HepG2 (cell line): Measurements from ENCODE around the gene BZW1. TPM values are rescaled to one million over a fixed set of nuclear protein-coding genes. Genes with fewer than 3 reads are reported as not detected.

Experiments
- ATAC-seq: fragments of 200-7000 bp; cut with Tn5 transposase; 3 replicates; pipeline ENCODE4 v1.9.1; 2020; ENCODE audit warnings: mild to moderate bottlenecking, moderate library complexity
- BruUV-seq: library from RNA; stranded (reverse); fragments of 400-500 nt; replicated peaks from 2 replicates; lab custom pipeline; 2021; lab: Mats Ljungman, UMichigan
- CTCF ChIA-PET: fragments of 300-600 bp; formaldehyde crosslinking; extraction: SDS; loops from one replicate; lab custom pipeline; 2021; ENCODE audit warnings: low total read pairs, inconsistent platforms, low intra/inter-chr PET ratio; lab: Yijun Ruan, JAX
- POLR2A ChIA-PET: fragments of 350-600 bp; sonication (Branson Sonifier 250); formaldehyde crosslinking; loops from one replicate; lab custom pipeline; 2020; ENCODE audit warnings: antibody characterized with exemption, inconsistent platforms; lab: Yijun Ruan, JAX
- DNase-seq: peaks from one replicate; pipeline ENCODE4 v3.0.0-alpha.2; 2015; ENCODE audit warnings: low spot score
- FAIRE-seq: peaks from 3 replicates; lab custom pipeline; 2011; peaks lifted over from hg19 to GRCh38; lab: Jason Lieb, UNC
- H2AFZ ChIP-seq: one replicate; pipeline ENCODE4 v1.6.1; 2011; ENCODE audit warnings: low read length, inconsistent platforms
- H3K27ac ChIP-seq: fragments of 300-600 bp; 3 replicates; pipeline ENCODE4 v1.8.0; 2011; ENCODE audit warnings: mixed run types, mild to moderate bottlenecking, mixed read lengths, low read length, inconsistent platforms; ENCODE audit not compliant: insufficient read depth; ENCODE audit errors: extremely low read length
- H3K27me3 ChIP-seq, 2 experiments: fragments of 200-600 bp in 1 of 2; 2 replicates in 1 of 2; 3 replicates in 1 of 2; pipeline versions ENCODE4 v1.6.0 to v1.8.0; 2011; ENCODE audit warnings: low read length in 2 of 2, mild to moderate bottlenecking in 2 of 2, moderate library complexity in 2 of 2, inconsistent platforms in 1 of 2; ENCODE audit not compliant: insufficient read depth in 2 of 2, control insufficient read depth in 1 of 2
- H3K36me3 ChIP-seq, 2 experiments: fragments of 200-600 bp in 1 of 2; replicated peaks in 1 of 2; 2 replicates in 1 of 2; 3 replicates in 1 of 2; pipeline versions ENCODE4 v1.5.1 to v1.8.0; 2011; ENCODE audit warnings: low read length in 2 of 2, inconsistent platforms in 1 of 2; ENCODE audit not compliant: insufficient read depth in 2 of 2, control insufficient read depth in 1 of 2
- H3K4me1 ChIP-seq: 2 replicates; pipeline ENCODE4 v1.5.1; 2012; ENCODE audit warnings: low read length, inconsistent platforms; ENCODE audit not compliant: insufficient read depth
- H3K4me2 ChIP-seq: 2 replicates; pipeline ENCODE4 v1.6.0; 2011; ENCODE audit warnings: low read depth, low read length, inconsistent platforms
- H3K4me3 ChIP-seq, 3 experiments: fragments of 200-600 bp in 1 of 3; sonication (generic), shearing (Covaris generic) in 1 of 3; replicated peaks in 1 of 3; 2 replicates each; pipeline ENCODE4 v1.5.1; 2011 to 2016; ENCODE audit warnings: low read length in 3 of 3, inconsistent platforms in 2 of 3, low read depth in 2 of 3, mild to moderate bottlenecking in 2 of 3, control low read depth in 1 of 3, mixed read lengths in 1 of 3; ENCODE audit not compliant: insufficient read depth in 1 of 3
- H3K79me2 ChIP-seq: one replicate; pipeline ENCODE4 v1.6.1; 2011; ENCODE audit warnings: low read length, inconsistent platforms; ENCODE audit not compliant: insufficient read depth
- H3K9ac ChIP-seq: 2 replicates; pipeline ENCODE4 v1.6.0; 2011; ENCODE audit warnings: mild to moderate bottlenecking, low read depth, low read length, inconsistent platforms; ENCODE audit not compliant: insufficient read depth
- H3K9me3 ChIP-seq: 2 replicates; pipeline ENCODE4 v1.5.1; 2012; ENCODE audit warnings: mild to moderate bottlenecking, low read length
- H4K20me1 ChIP-seq: 2 replicates; pipeline ENCODE4 v1.6.0; 2011; ENCODE audit warnings: inconsistent platforms, mild to moderate bottlenecking, low read length, moderate library complexity; ENCODE audit not compliant: insufficient read depth
- MYNN ChIP-seq: sonication (generic); formaldehyde crosslinking; IDR thresholded peaks from 2 replicates; pipeline ENCODE4 v1.4.0; 2020; ENCODE audit warnings: mild to moderate bottlenecking, low read depth, missing genetic modification reagents
- XBP1 ChIP-seq: sonication (generic); formaldehyde crosslinking; IDR thresholded peaks from 2 replicates; pipeline ENCODE4 v1.5.0; 2020; ENCODE audit warnings: missing genetic modification reagents
- ZBTB21 ChIP-seq: sonication (generic); formaldehyde crosslinking; IDR thresholded peaks from 2 replicates; pipeline ENCODE4 v1.4.0; 2020; ENCODE audit warnings: missing genetic modification reagents
- WGBS: methylation state at CpG from one replicate; pipeline ENCODE4 v1.1.6; 2017; ENCODE audit warnings: low lambda C conversion rate; 5-methylcytosine and 5-hydroxymethylcytosine counted together
- in situ Hi-C: cut with HindIII; loops from 2 replicates; pipeline ENCODE4 v1.10.0; 2017; ENCODE audit warnings: low pct_unique_long_range_greater_than_20kb; ENCODE audit not compliant: extremely low pct_ligation_motif_present
- intact Hi-C: fragments of 100-400 bp; cut with micrococcal nuclease; formaldehyde crosslinking; loops from one replicate; pipeline ENCODE4 v1.10.0; 2022; ENCODE audit not compliant: unreplicated experiment
- polyA plus RNA-seq, 8 experiments: library from polyadenylated mRNA; depleted of rRNA in 3 of 8; stranded (reverse) in 7 of 8; unstranded in 1 of 8; fragments of >200 nt; fragmentation: Illumina TruSeq in 4 of 8; extraction: Trizol in 4 of 8; gene quantifications; 2 replicates each; pipeline versions ENCODE4 v1.2.1 to v1.2.3, GENCODE V29; 2011 to 2016; ENCODE audit warnings: low read depth in 4 of 8, missing spikeins in 1 of 8, mixed read lengths in 1 of 8; ENCODE audit not compliant: insufficient read depth in 1 of 8
- total RNA-seq, 5 experiments: library from RNA; depleted of rRNA; stranded (reverse); fragments of >200 nt; fragmentation: Illumina TruSeq; extraction: Trizol; gene quantifications; 2 replicates each; pipeline ENCODE4 v1.2.3, GENCODE V29; 2016; ENCODE audit warnings: low read depth in 1 of 5
- TF ChIP-seq, protein P1 (sequence below): sonication (generic); formaldehyde crosslinking; IDR thresholded peaks from 2 replicates; pipeline ENCODE4 v1.4.0; 2020; ENCODE audit warnings: mild to moderate bottlenecking, missing genetic modification reagents, borderline replicate concordance

The BZW1 gene
- total and polyA plus RNA-seq, 2 of the 13 experiments (the other 11 are each of a cell fraction or from before 2014, with no cell fraction given) = 106 to 384 TPM

- no peak overlapping the region for H2AFZ ChIP-seq
- POLR2A ChIA-PET = interaction anchor here (0.9 to 5.0 kb wide), 7 partner anchors 8 to 99 kb away, joined by 3 to 38 read pairs (median 13); partner anchors contain the start of gene CLK1
- H3K79me2 ChIP-seq = no peaks in the 10 kb centered on the region
- no peaks in the 10 kb centered on the region for H4K20me1 ChIP-seq
- H3K36me3 ChIP-seq = no peaks in the 10 kb centered on the region
- H3K4me3 ChIP-seq = no peak overlapping the region
- no TSS peak for BruUV-seq
- H3K9me3 ChIP-seq = no peaks in the 10 kb centered on the region
- DNase-seq (peak; percentile 34), ATAC-seq (peak; percentile 42; the same call in 2 of the 3 replicates), FAIRE-seq (no peak)
- in situ Hi-C loops = no loop called here
- no peak overlapping the region; the same call in 1 of the 2 replicates for H3K4me2 ChIP-seq
- intact Hi-C loops = loop anchor here (2.0 kb wide), 1 partner anchor 31 kb away; no protein-coding TSS in a partner anchor
- peaks cover 3 to 17% of the 10 kb centered on the region in 2 experiments; a peak in 3 of 5 replicates for H3K27me3 ChIP-seq
- H3K9ac ChIP-seq = no peak overlapping the region
- H3K4me1 ChIP-seq = peaks cover 30% of the 10 kb centered on the region
- WGBS = 17% methylated on average over 2 of the region's 2 CpGs
- CTCF ChIA-PET = no interaction called here
- no peak overlapping the region for H3K27ac ChIP-seq
- TF ChIP-seq ZBTB21 (CRISPR knock-in tag) (peak; percentile 39; the same call in 1 of the 2 replicates), MYNN (0 out of 2 replicates have a peak, but pooled peaks have one; percentile 66), XBP1 (CRISPR knock-in tag) (no peak)
- TF ChIP-seq, protein P1, sequence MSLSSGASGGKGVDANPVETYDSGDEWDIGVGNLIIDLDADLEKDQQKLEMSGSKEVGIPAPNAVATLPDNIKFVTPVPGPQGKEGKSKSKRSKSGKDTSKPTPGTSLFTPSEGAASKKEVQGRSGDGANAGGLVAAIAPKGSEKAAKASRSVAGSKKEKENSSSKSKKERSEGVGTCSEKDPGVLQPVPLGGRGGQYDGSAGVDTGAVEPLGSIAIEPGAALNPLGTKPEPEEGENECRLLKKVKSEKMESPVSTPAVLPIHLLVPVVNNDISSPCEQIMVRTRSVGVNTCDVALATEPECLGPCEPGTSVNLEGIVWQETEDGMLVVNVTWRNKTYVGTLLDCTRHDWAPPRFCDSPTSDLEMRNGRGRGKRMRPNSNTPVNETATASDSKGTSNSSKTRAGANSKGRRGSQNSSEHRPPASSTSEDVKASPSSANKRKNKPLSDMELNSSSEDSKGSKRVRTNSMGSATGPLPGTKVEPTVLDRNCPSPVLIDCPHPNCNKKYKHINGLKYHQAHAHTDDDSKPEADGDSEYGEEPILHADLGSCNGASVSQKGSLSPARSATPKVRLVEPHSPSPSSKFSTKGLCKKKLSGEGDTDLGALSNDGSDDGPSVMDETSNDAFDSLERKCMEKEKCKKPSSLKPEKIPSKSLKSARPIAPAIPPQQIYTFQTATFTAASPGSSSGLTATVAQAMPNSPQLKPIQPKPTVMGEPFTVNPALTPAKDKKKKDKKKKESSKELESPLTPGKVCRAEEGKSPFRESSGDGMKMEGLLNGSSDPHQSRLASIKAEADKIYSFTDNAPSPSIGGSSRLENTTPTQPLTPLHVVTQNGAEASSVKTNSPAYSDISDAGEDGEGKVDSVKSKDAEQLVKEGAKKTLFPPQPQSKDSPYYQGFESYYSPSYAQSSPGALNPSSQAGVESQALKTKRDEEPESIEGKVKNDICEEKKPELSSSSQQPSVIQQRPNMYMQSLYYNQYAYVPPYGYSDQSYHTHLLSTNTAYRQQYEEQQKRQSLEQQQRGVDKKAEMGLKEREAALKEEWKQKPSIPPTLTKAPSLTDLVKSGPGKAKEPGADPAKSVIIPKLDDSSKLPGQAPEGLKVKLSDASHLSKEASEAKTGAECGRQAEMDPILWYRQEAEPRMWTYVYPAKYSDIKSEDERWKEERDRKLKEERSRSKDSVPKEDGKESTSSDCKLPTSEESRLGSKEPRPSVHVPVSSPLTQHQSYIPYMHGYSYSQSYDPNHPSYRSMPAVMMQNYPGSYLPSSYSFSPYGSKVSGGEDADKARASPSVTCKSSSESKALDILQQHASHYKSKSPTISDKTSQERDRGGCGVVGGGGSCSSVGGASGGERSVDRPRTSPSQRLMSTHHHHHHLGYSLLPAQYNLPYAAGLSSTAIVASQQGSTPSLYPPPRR (CRISPR knock-in tag) = no peak
These were observed 46.4 kb upstream of the BZW1 start for GRCh38 chr2:200765139-200765951.
